Measurements from ENCODE around the gene GJA8.
"Not testable (repeated sequence)": the region's sequence is repeated elsewhere in the genome, so short reads cannot be mapped to it uniquely, and the experiment has no call there.

GJA8 gene

DNA sequence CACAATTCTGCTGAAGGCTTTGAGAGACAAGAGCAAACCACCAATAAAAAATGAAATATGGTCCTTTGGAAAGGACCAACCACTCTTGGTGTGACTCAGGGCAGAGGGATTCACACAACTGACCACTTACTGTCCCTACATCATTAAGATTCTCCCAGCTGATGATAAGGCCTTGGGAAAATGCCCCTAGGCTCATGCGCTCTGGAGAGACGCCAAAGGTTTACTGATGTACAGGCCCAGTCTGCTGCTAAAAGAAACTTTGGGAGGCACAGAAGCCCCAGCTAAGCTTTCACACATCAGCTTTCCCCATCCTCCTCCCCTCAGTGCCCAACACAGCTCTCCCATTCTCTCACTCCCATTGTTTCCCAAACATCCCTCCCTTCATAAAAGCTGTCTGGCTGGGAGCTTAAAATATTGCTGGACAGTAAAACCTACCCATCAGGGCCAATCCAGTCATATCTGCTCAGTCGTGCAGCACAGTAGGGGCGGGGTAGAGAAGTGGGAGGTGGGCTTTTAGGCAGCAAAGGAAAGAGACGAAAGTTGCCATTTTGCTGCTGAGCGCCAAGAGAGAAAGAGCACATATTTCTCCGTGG, at the start of gene GJA8:
TSS of gene GJA8 (plus strand) at position 543 of the 593 bp plus-strand sequence. CDS start 5,161 bp downstream, outside the sequence.
- no peak for DNase-seq

DNA sequence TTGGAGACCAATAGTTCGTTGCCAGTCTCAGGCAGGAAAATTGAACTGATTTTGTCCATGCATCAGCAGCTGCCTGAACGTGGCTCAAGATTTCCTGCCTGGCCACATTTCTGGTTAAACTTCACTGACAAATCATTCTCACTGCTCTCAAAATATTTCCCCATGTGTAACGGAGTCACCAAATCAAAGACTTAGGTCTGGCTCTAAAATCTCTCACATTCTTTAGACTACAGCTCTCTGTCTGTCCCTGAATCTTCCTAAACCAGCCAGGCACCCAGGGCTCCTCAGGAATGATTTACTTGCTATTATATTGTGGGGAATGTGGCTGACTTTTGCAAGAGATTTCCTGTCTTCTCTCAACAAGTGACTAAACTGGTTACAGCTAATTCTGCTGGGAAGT, 49.2 kb upstream of the GJA8 start:
- DNase-seq, result no peak

DNA sequence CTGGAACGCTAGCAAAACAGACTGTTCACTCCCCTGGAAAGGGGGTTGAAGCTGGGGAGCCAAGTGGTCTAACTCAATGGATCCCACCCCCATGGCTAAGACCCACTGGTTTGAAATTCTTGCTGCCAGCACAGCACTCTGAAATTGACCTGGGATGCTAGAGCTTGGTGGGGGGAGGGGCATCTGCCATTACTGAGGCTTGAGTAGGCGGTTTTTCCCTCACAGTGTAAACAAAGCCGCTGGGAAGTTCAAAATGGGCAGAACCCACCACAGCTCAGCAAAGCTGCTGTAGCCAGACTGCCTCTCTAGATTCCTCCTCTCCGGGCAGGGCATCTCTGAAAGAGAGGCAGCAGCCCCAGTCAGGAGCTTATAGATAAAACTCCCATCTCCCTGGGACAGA, 47.6 kb upstream of the GJA8 start:
- DNase-seq, result not testable (repeated sequence)

DNA sequence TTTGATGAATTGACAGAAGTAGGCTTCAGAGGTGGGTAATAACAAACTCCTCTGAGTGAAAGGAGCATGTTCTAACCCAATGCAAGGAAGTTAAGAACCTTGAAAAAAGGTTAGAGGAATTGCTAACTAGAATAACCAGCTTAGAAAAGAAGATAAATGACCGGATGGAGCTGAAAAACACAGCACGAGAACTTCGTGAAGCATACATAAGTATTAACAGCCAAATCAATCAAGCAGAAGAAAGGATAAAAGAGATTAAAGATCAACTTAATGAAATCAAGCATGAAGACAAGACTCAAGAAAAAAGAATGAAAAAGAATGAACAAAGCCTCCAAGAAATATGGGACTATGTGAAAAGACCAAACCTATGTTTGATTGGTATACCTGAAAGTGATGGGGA, 46.6 kb upstream of the GJA8 start:
- not testable (repeated sequence) for DNase-seq

DNA sequence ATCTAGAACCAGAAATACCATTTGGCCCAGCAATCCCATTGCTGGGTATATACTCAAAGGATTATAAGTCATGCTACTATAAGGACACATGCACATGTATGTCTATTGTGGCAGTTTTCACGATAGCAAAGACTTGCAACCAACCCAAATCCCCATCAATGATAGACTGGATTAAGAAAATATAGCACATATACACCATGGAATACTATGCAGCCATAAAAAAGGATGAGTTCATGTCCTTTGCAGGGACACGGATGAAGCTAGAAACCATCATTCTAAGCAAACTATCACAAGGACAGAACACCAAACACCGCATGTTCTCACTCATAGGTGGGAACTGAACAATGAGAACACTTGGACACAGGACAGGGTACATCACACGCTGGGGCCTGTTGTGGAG, 35.4 kb upstream of the GJA8 start:
- not testable (repeated sequence) for DNase-seq

DNA sequence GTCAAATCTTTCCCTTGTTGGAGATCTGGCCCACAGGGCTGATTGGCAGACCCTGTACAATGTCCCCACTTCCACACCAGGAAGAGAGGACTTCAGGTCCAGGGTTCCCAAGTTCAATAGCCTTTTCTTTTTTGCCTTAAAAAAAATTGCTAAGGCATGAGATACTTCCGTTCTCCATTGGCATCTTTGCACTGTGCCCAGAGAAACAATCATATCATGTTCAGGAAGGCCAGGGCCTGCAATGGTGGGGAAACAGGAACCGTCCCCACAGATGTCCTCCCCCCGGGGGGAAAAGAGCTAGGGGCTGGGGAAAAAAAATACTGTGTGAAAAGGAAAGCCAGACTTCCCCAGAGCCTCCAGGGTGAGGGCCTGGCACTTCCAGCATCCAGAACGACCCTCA, 24.6 kb upstream of the GJA8 start:
- DNase-seq, result no peak

DNA sequence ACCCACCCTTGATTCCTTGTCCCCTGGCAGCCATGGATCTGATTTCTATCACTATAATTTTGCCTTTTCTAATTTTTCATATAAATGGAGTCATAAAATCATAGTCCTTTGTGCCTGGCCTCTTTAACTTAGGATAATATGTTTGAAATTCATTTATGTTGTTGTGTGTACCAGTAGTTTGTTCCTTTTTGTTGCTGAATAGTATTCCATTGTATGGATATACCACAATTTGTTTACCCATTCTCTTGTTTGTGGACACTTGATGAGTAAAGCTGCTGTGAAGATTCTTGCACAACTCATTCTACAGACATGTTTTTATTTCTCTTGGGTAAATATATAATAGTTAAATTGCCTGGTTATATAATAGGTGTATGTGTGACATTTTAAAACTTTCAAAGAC, 22.7 kb upstream of the GJA8 start:
- DNase-seq, result no peak

DNA sequence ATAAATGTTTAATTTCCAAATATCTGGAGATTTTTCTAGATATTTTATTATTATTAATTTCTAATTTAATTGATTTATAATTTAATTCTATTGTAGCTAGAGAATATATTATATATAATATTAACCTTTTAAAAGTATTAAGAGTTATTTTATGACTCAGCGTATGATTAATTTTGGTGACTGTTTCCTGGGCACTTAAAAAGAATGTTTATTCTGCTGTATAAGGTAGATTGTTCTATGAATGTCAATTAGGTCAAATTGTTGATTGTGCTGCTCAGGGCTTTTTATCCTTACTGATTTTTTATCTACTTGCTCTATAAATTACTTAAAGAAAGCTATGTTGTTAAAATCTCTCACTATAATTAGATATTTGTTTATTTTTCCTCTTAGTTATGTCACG, 20.1 kb upstream of the GJA8 start:
- DNase-seq, result no peak

DNA sequence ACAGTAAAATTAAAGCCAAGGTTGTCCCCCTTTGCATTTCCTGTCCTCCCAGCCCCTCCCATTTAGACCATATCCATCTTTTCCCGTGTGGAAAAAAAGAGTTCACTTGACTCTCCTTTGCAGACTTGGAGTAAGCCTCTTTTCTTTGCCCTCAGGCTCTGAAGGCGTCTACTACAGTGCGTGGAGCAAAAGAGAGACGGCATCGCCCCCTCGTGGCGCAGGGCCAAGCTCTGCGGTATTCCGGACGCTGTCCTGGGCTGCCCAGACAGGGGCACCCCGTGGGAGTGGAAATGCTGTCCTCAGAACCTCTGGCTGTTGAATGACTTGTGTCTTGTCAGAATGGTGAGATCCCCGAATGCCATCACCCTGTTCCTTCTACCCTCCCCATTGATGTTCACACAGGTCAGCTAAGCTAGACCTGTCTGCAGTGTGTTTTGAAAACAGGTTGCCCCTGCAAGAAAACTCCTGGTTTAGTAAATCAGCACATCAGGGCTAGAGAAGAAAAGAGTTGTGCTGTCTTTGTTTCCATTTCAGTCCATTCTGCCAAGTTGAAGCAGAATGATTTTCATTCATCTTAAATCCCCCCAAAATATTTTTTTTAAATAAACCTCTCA, 12.3 kb upstream of the GJA8 start:
- DNase-seq, result peak; percentile 49 to 59

DNA sequence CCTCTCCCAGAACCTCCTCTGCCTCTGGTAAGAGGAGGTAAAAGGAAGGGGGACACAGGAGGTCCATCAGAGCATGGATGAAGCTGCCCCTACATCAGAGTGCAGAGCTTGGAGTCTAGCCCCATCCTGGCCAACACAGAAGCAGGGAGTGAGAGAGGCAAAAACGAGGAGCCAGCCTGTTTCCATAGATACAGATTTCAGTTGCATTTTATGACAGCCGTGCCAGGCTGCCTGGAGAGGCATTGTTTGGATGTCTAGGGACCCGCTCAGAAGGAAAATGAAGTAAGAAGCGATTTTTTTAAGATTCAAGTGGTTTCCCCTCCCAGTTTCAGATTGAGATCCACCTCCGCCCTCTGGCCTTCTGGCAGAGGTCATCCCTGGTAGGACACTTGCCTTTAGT, 11.5 kb upstream of the GJA8 start:
- DNase-seq, result no peak

DNA sequence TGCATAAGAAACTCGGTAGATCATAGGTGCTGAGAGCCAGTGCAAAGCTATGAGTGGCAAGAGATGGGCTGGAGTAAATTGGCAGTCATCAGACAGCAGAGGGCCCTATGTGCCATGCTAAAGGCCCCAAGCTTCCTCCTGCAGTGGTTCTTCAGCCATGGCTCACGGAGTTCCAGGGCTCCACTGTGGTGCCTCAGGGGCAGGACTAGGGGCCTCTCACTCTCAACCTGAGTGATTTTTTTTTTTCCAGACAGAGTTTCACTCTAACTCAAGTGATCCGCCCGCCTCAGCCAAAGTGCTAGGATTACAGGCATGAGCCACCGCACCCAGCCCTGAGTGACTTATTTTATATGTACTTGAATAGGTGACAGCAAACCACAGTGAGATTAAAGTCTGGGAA, 10.4 kb upstream of the GJA8 start:
- DNase-seq, result peak; percentile 65 to 70

DNA sequence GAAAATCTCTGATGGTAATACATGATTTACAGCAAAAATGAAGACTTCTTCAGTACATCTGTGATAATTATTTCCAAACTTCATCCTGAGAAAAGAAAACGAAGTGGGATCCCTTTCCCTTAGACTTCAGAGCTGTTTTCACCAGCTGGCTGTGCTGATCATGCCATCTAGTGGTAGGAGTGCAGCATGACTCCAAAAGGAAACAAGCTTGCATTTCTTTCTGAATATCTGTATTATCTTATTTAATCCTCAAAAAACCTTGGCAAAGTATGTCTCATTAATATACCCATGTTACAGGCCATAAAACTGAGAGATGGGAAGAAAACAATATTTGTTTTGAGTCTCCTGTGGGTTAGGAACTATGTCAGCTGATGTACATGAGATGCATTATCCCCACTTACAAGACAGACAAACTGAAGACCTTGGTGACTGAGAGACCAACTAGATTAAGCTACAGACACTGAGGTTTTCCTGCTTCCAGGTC, 9.8 kb upstream of the GJA8 start:
- DNase-seq, result peak; percentile 55 to 72

DNA sequence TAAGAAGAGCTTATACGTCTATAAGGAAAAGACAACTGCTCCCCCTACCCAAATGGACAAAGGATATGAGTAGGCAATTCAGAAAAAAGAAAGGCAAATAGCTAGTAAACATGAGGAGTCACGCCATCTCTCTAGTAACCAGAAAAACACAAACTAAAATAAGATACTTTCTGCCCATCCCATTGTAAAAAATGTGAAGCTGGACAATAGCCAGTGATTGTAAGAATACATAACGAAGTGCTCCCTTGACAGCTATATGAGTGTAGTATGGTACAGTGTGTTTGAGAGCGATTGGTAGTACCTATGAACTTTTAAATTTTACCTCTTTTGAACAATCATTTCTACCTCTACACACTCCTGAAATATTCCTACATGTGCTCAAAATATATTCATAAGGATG, 7.5 kb upstream of the GJA8 start:
- DNase-seq, result no peak

DNA sequence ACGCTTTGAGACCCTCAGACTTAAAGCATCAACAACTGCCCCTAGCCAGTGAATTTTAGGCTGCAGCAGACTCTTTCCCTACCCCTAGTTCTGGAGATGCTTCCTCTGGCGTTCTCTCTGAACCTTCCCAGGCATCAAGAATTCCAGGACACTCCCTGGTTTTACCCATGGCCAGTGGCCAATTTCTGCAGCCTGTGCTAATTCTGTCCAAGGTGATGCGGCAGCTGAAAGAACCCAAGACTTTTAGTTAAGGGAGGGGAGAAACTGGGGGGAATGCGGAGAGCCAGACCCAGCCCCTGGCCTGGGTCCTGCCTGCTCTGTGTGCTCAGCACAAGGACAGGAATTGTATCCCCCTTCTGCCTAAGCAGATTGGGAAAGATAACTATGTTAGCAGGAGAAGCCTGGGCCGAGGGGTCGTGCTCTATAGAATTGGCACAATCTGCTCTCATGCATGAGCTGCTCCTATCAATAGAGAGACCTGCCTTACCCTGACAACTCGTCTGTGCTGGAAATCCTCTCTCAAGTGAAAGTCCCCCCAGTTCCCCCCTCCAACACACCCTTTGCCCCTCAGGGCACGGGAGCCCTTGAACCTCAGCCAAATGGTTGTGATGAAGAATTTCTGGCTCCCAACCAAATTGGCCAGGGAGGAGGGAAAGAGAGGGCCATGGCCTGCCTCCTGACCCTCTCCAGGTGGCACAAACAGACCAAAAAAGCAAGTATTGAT, 5.4 kb upstream of the GJA8 start:
- DNase-seq, result no peak

DNA sequence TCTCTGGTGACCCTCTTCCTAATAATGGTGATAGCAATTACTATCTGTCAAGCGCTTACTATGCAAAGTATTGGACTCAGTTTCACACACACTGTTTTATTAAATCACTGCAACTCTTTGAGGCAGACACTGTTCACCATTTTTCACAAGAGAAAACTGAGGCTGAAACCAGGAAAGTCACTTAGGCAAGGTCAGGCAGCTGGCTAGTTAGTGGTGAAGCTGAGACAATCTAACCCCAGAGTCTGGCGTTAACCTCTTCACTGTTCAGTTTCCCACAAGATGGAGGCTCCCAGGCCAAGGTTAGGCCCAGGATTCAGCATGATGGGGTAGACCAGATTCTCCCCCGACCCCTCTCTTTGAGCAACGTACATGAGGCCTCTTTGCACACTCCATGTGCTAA, 4.8 kb upstream of the GJA8 start:
- no peak for DNase-seq

DNA sequence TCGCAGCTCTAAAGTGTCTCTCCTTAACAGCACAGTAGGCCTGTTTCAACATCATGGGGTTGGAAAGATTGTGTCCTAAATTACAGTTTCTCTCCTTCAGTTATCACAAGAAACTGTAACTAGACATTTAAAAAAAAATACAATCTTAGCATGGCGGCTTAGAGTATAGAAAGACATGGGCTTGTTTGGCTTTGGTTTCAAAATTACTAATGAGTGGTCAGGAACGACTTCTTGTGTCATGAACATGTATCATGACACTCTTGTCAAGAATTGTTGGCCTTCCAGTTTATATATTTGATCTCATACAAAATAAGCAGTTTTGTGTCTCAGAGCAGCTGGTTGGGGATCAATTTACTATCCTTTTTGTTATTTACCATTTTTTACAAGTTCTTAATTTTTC, 2.1 kb downstream of the GJA8 start:
- peak in 1 of 2 experiments; percentile 57 for DNase-seq

DNA sequence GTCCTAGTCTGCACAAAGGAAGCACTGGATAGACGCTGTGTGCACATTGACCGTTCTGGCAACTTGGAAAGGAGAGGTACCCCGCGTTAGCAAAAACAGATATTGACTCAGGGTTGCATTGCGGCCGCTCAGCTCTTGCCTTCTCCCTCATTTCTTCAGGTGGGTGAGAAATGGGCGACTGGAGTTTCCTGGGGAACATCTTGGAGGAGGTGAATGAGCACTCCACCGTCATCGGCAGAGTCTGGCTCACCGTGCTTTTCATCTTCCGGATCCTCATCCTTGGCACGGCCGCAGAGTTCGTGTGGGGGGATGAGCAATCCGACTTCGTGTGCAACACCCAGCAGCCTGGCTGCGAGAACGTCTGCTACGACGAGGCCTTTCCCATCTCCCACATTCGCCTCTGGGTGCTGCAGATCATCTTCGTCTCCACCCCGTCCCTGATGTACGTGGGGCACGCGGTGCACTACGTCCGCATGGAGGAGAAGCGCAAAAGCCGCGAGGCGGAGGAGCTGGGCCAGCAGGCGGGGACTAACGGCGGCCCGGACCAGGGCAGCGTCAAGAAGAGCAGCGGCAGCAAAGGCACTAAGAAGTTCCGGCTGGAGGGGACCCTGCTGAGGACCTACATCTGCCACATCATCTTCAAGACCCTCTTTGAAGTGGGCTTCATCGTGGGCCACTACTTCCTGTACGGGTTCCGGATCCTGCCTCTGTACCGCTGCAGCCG, 5.4 kb downstream of the GJA8 start:
- no peak for DNase-seq

DNA sequence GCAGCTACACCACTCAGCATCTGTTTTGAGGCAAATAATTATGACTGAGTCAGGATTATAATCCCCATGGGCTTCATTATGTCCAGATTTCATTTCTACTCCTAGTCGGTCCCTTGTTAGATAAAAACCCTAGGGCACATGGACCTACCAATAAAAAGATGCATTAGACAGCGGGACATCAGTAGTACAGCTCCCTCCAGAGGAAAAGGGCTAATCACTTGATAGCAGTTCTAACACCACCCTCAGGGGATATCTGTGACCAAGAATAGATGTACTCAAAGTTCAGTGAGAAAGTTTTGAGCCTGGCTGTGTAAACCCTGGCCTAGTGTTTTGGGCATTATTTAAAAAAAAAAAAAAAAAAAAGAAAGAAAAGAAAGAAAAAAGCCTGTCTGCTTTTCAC, 10.0 kb downstream of the GJA8 start:
- DNase-seq, result no peak

DNA sequence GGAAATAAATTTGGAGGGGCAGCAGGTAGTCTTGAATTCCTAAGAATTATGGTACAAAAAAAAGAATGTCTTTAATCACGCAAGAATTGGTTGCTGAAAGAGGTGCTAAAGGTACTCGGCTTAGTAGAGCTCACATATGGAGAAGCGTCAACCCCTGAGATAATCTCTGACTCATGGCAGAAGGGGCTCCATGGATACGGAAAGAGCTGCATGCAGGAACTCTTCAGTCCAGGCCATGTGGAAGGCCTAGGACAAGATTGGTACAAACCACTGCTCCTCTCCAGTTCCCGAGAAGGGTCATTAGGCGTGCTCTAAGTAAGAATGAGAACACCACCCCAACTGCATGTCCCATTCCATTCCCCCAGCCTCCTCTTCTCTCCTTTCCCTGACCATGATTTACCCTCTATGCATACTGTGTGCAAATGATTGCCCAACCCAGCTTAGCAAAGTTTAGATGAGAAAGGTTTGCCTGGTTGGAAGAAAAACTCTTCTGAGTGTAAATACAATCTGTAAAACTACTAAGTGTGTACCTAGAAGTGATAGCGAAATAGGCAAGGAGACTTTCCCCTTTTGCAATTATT, 10.9 kb downstream of the GJA8 start:
- no peak for DNase-seq

DNA sequence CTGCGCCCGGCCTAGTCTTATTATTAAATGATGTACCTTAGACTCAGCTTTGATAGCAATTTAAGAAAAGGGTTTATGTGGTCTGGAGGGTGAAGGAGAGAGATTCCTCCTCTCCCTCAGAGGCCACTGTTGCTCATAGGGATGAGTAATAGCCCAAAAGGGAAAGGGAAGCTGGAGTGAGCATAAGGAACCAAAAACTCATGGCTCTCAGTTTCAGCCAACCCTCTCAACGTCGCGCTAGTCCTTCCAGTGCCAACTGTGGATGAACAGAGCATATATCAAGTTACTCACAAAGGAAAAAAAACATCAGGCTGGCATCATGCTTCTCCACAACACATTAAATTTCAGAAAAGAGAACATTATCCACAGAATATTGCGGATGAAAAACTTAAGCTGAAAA, 17.3 kb downstream of the GJA8 start:
- DNase-seq, result no peak

DNA sequence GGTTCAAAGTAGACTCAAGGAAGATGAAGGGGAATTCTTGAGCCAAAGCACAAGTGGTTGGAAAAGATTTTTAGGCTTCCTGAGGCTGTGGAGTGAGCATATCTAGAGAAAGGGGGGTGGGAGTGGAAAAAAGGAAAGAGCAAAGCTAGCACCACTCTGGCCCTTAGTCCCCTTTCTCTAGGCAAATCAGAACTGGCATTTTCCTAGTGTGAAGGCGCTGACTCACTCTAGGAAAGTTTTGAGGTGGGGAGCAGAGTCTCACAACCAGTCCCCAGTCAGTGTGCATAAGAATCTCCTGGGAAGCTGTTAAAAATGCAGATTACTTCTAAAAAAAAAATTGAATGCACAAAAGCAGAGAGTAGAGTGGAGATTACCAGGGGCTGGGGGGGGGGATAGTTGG, 22.2 kb downstream of the GJA8 start:
- no peak for DNase-seq

DNA sequence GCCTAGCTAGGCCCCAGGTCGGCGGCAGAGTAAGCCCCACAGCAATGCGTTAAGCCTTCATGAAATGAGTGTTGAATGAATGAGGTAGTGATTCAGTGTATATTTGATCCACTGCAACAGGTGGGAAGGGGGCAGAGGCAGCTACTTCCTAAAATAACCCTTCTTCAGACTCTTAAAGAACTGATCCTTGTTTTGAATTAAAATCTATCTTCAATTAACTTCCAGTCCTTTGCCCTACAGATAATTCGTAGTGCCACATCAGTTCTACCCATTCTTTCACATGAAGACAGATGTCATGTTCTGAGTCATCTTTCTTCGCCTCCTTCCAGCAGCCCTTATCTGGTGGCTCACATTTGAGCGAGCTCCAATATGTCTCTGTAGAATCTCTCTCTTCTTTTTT, 24.6 kb downstream of the GJA8 start:
- not testable (repeated sequence) for DNase-seq

DNA sequence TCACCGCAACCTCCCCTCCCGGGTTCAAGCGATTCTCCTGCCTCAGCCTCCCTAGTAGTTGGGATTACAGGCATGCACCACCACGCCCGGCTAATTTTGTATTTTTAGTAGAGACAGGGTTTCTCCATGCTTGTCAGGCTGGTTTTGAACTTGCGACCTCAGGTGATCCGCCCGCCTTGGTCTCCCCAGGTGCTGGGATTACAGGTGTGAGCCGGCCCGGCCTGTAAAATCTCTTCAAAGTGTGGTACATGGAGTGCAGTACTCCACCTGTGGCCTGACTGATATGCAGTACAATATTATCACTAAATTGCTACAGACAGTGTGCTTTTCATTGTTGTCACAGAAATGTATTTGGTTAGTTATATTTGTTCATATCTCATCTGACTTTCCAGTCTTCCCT, 25.1 kb downstream of the GJA8 start:
- DNase-seq, result not testable (repeated sequence)
